Measurements from ENCODE around the gene FAM110D. TPM values are rescaled to one million over a fixed set of nuclear protein-coding genes. Genes with fewer than 3 reads are reported as not detected.

The FAM110D gene
- polyA plus RNA-seq, 12 donors: 0.56 to 0.92 (median 0.77) TPM; not detected in 2

DNA sequence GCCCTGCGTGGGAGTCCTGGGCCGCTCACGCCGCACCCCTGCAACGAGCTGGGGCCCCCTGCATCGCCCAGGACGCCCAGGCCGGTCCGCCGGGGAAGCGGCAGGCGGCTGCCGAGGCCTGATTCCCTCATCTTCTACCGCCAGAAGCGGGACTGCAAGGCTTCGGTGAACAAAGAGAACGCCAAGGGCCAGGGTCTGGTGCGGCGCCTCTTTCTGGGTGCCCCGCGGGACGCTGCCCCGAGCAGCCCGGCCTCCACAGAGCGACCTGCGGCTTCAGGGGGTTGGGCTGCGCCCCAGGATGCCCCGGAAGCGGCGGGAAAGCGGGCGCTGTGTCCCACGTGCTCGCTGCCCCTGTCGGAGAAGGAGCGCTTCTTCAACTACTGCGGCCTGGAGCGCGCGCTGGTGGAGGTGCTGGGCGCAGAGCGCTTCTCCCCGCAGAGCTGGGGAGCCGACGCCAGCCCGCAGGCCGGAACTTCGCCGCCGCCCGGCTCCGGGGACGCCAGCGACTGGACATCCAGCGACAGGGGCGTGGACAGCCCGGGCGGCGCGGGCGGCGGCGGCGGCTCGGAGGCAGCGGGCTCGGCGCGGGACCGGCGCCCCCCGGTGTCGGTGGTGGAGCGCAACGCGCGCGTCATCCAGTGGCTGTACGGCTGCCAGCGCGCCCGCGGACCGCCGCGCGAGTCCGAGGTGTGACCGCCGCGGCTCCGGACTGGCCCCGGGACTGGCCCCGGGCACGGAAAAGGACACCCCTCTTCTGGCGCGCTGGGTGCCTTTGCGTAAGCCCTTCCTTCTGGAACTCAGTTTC is 2.7 kb downstream of the FAM110D start:
- no peak for DNase-seq

- DNase-seq: no peak
These were observed 3.4 kb downstream of the FAM110D start for GRCh38 chr1:26162220-26162709.

- DNase-seq: no peak
These were observed 4.8 kb downstream of the FAM110D start for GRCh38 chr1:26163684-26164035.

DNA sequence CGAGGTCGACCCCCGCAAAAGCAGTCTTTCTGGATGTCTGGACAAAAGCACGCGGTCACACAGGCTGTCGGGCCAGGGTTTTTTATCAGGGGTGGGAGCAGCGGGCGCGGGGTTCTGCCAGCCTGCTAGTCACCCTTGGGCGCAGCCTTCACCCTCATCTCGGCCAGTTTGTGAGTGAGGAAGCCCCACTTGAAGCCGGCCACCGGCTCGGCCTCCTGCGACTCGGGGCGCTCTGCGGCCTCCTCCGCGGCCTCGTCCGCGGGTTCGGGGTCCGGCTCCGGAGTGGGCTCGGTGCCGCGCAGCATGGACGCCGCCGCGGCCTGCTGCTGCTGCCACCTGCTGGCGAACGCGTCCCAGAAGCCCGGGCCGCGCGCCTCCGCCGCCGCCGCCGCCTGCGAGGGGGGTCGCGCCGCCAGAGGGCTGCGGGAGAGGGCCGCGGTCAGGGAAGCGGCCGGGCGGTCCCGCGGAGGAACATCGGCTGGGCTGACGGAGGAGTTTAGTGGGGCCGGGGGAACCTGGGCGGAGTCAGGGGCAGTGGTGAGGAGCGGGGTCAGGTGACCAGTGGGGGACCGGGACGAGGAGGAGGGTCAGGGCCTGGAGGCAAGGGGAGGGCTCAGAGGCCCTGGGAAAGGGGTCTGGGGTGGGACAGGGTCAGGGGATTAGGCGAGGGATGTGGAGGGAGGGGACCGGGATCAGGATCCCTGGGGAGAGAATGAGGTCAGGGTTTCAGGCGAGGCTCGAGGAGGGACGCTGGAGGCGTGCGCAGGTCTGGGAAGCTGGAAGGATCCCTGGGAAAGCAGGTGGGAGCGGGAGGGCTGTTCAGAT is 5.4 kb downstream of the FAM110D start:
- DNase-seq: no peak

- no peak for DNase-seq
These were observed 6.3 kb downstream of the FAM110D start for GRCh38 chr1:26164861-26165842.

- DNase-seq: no peak
These were observed 7.9 kb downstream of the FAM110D start for GRCh38 chr1:26166719-26167281.

- DNase-seq: no peak
These were observed 9.7 kb downstream of the FAM110D start, which contains the start of gene C1orf232 for GRCh38 chr1:26168410-26169197. Gene C1orf232 (minus strand): TSS chr1:26168963. CDS start chr1:26168499, 464 bp downstream.

- no peak for DNase-seq
These were observed 10.3 kb downstream of the FAM110D start for GRCh38 chr1:26169198-26169554.

DNA sequence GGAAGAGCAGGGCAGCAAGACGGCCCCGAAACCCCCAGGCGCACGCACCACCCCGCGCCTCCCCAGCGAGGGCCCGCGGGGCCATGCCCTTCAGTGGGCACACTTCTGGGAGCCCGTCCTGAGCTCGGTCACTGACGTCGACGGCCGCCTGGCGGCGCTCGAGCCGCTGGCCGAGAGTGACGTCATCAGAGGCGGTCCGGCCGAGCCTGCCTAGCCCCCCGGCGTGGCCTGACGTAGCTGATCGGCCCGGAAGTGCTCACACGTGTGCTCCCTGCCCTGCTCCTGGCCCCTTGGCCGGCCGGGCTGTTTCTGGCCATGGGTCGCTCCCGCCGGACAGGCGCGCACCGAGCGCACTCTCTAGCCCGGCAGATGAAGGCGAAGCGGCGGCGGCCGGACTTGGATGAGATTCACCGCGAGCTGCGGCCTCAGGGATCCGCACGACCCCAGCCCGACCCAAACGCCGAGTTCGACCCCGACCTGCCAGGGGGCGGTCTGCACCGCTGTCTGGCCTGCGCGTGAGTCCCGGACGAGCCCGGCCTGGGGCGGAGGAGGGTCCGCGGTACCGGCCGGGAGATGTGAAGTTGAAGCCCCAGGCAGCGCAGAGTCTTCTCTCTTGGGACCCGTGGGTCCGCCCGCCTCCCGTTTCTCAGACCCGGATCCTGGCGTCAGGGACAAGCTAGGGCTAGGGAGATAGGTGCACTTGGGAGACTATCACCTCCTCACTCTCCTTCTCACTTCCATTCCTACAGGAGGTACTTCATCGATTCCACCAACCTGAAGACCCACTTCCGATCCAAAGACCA is 11.0 kb downstream of the FAM110D start, which contains the start of gene ZNF593:
ZNF593 (plus strand) TSS at position 240 of the 803 bp plus-strand sequence; CDS start at position 316, 76 bp downstream.
- peak; percentile 90 for DNase-seq

- no peak for DNase-seq
These were observed 11.6 kb downstream of the FAM110D start for GRCh38 chr1:26170472-26170821.

DNA sequence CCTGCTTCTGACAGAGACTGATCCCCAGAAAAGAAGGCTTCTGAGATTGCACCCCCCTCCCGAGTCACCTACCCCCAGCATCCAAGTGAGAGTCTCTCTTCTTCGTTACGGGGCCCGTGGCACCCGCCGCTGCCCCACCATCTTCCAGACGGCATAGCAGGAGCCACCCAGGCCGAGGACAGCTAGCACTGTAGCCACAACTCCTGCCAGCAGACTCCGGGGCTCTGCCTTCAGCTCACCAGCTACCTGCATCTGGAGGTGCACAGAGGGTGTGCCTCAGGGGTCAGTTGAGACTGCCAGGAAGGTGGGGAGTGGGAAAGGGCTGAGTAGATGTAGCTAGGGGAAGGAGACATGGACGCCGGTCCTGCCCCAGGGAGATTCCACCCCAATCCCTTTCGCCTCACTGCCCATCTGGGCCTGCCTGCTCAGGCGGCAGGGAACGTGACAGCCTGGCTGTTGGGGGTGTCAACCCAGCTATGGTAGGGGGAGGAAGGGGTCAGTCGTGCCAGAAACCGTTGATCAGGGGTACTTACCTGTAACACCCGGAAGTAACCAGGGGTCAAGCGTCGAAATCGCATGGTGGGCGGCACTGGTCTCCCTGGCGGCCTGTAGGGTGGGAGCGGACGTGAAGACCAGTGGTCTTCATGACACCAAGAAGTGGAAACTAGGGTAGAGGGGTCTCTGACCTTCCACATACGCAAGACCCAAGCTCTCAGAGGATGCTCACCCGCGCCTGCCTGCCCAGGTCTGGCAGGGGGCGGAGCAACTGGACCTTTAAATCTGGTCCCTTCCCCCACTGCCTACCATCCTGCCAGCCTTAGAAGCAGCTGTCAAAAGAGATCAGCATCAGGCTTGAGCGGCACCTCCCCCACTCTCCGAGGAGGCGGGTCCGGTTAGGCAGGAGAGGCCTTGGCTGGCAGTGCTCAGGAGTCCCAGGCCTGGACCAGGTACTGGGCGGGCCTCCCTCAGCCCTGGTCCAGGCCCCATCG is 12.5 kb downstream of the FAM110D start, which contains the start of gene ZNF593OS:
ZNF593OS (minus strand) TSS at position 749 of the 989 bp plus-strand sequence; CDS start at position 578, 171 bp downstream.
- DNase-seq: no peak

GRCh38 chr1:26175346-26175745 is 16.5 kb downstream of the FAM110D start:
- no peak for DNase-seq

DNA sequence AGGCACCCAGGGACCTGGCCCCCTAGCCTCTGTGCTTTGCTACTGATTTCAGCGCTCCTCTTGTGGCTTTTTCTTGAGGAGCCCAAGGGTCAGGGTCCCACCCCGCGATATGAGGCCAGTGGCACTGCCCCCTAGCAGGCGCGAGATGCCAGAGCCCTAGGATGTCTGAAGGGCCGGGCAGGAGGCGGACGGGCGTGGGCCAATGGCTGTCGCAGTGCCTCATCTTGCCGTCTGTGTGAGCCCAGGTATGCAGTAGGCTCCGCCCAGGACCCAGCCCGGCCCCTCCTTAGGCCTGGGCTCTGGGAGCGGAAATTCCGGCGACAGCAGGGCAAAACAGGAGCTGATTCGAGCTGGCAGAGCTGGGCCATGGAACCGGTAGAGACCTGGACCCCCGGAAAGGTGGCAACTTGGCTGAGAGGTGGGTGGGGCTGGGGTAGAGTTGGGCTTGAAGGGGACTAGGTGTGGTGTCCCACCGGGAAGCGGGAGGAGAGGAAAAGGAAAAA is 18.4 kb downstream of the FAM110D start, which contains the start of gene CNKSR1:
CNKSR1 (plus strand) TSS at position 310 of the 503 bp plus-strand sequence; CDS start at position 367, 57 bp downstream.
- DNase-seq: no peak

- no peak for DNase-seq
These were observed 21.2 kb downstream of the FAM110D start for GRCh38 chr1:26180010-26180506.

- no peak for DNase-seq
These were observed 22.9 kb downstream of the FAM110D start for GRCh38 chr1:26181586-26182382.

DNA sequence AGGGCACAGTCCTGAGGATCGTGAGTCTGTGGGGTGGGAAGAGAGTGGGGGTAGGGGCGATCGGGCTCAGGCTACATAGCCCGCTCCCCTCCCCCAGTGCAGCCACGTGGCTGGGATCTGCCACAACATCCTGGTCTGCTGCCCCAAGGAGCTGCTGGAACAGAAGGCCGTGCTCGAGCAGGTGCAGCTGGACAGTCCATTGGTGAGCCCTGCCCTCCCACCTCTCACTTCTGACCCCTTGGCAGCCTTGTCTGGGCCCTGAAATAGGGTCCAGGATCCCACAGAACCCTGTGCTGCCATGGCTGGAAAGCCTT is 23.5 kb downstream of the FAM110D start:
- DNase-seq: no peak

DNA sequence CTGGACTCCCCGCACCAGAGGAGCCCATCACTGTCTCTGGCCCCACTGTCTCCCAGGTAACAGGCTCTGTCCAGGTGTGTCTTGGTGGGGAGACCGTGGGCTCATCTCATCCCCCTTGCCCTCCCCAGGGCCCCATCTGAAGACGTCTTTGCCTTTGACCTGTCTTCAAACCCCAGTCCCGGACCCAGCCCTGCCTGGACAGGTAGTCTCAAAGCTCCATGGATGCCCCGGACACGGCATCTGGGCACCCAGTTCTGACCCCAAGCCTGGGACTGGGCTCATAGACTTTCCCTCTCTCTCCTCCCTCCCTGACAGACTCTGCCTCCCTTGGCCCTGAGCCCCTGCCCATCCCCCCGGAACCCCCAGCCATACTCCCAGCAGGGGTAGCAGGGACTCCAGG is 25.2 kb downstream of the FAM110D start:
- DNase-seq: no peak
